Gastrocnemius medialis (tissue), 4 donors: ENCODE results near the gene RING1. TPM values are rescaled to one million over a fixed set of nuclear protein-coding genes. Genes with fewer than 3 reads are reported as not detected.

ENCODE experiments used
- microRNA counts, 2 donors: library from miRNA; unstranded; fragments of <30 nt; microRNA quantifications; one replicate each; lab custom pipeline; 2016
- microRNA-seq, 2 donors: library from miRNA; unstranded; fragments of <30 nt; microRNA quantifications; one replicate each; pipeline ENCODE4, GENCODE V29; 2016; ENCODE audit warnings: borderline replicate concordance in 2 of 2
- total RNA-seq, 4 donors: library from RNA; depleted of rRNA; stranded (reverse); fragments of >200 nt; gene quantifications; one replicate each; pipeline versions ENCODE4 v1.1.0 to v1.2.3, GENCODE V29; 2016

RING1 gene
- total RNA-seq, 4 donors from 2014 or later: 7.4 to 16.3 (median 12.1) TPM

MicroRNA genes within 50 kb of the gene (microRNA counts, 767-probe panel; counts per million panel counts)
- microRNA hsa-miR-219-1-3p (lab: Ali Mortazavi, UCI) (356 to 448 counts per million in 2 donors), microRNA hsa-miR-219-5p (lab: Ali Mortazavi, UCI) (356 to 448 counts per million in 2 donors)

Small RNA genes lying within 50 kb of the gene (microRNA-seq; reads per million reads assigned to microRNA genes)
- gene MIR219A1: 0 to 1.2 reads per million in 2 donors

Other genes with a start within 250 kb of the RING1 start
- 100 to 1,000 TPM in 1 of 4 donors, 10 to 100 TPM in 3; 62.5 to 108 (median 86.6) TPM for gene BRD2, start 239.9 kb upstream of the RING1 start, total RNA-seq
- gene HLA-DOA, start 198.9 kb upstream of the RING1 start, total RNA-seq: 1 to 10 TPM in 2 of 4 donors, under 1 TPM in 2; 0.20 to 2.9 (median 0.86) TPM
- gene HLA-DPA1, start 134.9 kb upstream of the RING1 start, total RNA-seq: 10 to 100 TPM in 3 of 4 donors, 1 to 10 TPM in 1; 6.8 to 51.8 (median 23.4) TPM
- 10 to 100 TPM; 16.7 to 52.1 (median 23.5) TPM for gene HLA-DPB1, start 132.5 kb upstream of the RING1 start, total RNA-seq
- under 1 TPM; 0.31 to 0.92 (median 0.47) TPM for gene COL11A2, start 16.0 kb upstream of the RING1 start, total RNA-seq
- gene RXRB, start 7.8 kb upstream of the RING1 start, total RNA-seq: 10 to 100 TPM; 20.8 to 38.4 (median 24.6) TPM
- 10 to 100 TPM; 21.9 to 45.4 (median 26.2) TPM for gene SLC39A7, start 7.6 kb upstream of the RING1 start, total RNA-seq
- 10 to 100 TPM in 3 of 4 donors, 1 to 10 TPM in 1; 7.9 to 28.3 (median 14.3) TPM for gene HSD17B8, start 3.8 kb upstream of the RING1 start, total RNA-seq
- gene VPS52, start 63.4 kb downstream of the RING1 start, total RNA-seq: 10 to 100 TPM; 28.7 to 52.8 (median 41.2) TPM
- gene RPS18, start 63.6 kb downstream of the RING1 start, total RNA-seq: 1,000 to 10,000 TPM; 1,834 to 2,142 (median 2,010) TPM
- gene B3GALT4, start 68.6 kb downstream of the RING1 start, total RNA-seq: 1 to 10 TPM; 1.0 to 2.0 (median 1.7) TPM
- 10 to 100 TPM; 34.5 to 57.3 (median 49.1) TPM for gene WDR46, start 80.7 kb downstream of the RING1 start, total RNA-seq
- 100 to 1,000 TPM in 1 of 4 donors, 10 to 100 TPM in 3; 49.9 to 106 (median 76.8) TPM for gene PFDN6, start 81.1 kb downstream of the RING1 start, total RNA-seq
- 10 to 100 TPM; 39.8 to 52.3 (median 40.8) TPM for gene RGL2, start 90.4 kb downstream of the RING1 start, total RNA-seq
- gene TAPBP, start 105.6 kb downstream of the RING1 start, total RNA-seq: 10 to 100 TPM; 15.9 to 42.4 (median 36.5) TPM
- gene ZBTB22, start 109.2 kb downstream of the RING1 start, total RNA-seq: 10 to 100 TPM in 3 of 4 donors, 1 to 10 TPM in 1; 9.0 to 19.3 (median 16.3) TPM
- gene DAXX, start 114.5 kb downstream of the RING1 start, total RNA-seq: 10 to 100 TPM; 37.2 to 76.0 (median 59.8) TPM
- 1 to 10 TPM in 1 of 4 donors, under 1 TPM in 1, not detected in 2; 0.64 to 1.4 TPM for gene KIFC1, start 183.3 kb downstream of the RING1 start, total RNA-seq
- gene PHF1, start 202.5 kb downstream of the RING1 start, total RNA-seq: 10 to 100 TPM; 53.5 to 65.8 (median 62.9) TPM
- 100 to 1,000 TPM in 2 of 4 donors, 10 to 100 TPM in 2; 69.9 to 119 (median 93.2) TPM for gene CUTA, start 209.6 kb downstream of the RING1 start, total RNA-seq
- 1 to 10 TPM in 3 of 4 donors, under 1 TPM in 1; 0.71 to 2.3 (median 1.3) TPM for gene SYNGAP1, start 211.6 kb downstream of the RING1 start, total RNA-seq
- gene ZBTB9, start 246.1 kb downstream of the RING1 start, total RNA-seq: 1 to 10 TPM in 2 of 4 donors, under 1 TPM in 2; 0.82 to 2.2 (median 1.2) TPM